ENCODE measurements around the gene ANKIB1.

DNA sequence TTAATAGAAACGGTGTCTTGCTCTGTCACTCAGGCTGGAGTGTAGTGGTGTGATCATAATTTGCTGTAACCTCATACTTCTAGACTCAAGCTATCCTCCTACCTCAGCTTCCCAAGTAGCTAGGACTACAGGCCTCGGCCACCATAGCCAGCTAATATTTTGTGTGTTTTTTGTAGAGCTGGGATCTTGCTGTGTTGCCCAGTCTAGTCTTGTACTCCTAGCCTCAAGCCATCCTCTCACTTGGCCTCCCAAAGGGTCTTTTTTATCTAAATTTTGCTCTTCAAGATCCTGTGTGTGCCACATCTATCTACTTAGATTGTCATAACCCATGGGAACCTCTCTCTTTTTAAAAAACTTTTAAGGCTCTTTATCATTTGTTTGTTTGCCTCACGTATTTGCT lies 50.5 kb downstream of the ANKIB1 start:
- TF ChIP-seq, protein P1, sequence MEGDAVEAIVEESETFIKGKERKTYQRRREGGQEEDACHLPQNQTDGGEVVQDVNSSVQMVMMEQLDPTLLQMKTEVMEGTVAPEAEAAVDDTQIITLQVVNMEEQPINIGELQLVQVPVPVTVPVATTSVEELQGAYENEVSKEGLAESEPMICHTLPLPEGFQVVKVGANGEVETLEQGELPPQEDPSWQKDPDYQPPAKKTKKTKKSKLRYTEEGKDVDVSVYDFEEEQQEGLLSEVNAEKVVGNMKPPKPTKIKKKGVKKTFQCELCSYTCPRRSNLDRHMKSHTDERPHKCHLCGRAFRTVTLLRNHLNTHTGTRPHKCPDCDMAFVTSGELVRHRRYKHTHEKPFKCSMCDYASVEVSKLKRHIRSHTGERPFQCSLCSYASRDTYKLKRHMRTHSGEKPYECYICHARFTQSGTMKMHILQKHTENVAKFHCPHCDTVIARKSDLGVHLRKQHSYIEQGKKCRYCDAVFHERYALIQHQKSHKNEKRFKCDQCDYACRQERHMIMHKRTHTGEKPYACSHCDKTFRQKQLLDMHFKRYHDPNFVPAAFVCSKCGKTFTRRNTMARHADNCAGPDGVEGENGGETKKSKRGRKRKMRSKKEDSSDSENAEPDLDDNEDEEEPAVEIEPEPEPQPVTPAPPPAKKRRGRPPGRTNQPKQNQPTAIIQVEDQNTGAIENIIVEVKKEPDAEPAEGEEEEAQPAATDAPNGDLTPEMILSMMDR (IDR thresholded peaks at IDR 0.05): no peak
- TF ChIP-seq POLR2A (IDR thresholded peaks at IDR 0.05): no peak
- no peak for TF ChIP-seq POLR2AphosphoS5 (IDR thresholded peaks at IDR 0.05)
